Peyer's patch (tissue), 4 donors: ENCODE data around the gene TMEM59L.

Source experiments
- POLR2A ChIP-seq, 2 donors: fragments of 450-650 bp; IDR thresholded peaks; one replicate each; pipeline ENCODE4 v1.5.1; 2017; ENCODE audit warnings: antibody characterized with exemption in 2 of 2, mild to moderate bottlenecking in 2 of 2, moderate library complexity in 2 of 2
- TF ChIP-seq, protein P1 (sequence below), 6 experiments: fragments of 450-650 bp in 4 of 6; fragments of 200-600 bp in 2 of 6; sonication (generic) in 1 of 6; IDR thresholded peaks; one replicate each; pipeline ENCODE4 v1.5.1; 2017 to 2019; ENCODE audit warnings: antibody characterized with exemption in 6 of 6, mild to moderate bottlenecking in 3 of 6, moderate library complexity in 1 of 6

DNA sequence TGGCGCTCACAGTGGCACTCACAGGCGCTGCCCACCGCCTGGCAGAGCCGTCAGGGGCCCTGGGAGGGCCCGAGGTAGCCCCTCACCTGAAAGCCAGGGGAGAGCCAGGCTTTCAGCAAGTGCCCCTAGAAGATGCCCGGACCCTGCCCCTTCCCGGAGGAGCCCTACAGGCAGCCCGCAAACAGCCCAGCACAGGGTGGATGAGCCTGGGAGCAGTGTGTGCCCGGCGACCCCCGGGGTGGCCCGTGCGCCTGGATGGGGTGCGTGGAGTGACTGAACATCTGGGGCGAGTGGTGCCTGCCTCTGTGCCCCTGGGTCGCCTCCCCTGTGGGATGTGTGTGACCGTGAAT, 7.5 kb upstream of the TMEM59L start:
- TF ChIP-seq, protein P1, sequence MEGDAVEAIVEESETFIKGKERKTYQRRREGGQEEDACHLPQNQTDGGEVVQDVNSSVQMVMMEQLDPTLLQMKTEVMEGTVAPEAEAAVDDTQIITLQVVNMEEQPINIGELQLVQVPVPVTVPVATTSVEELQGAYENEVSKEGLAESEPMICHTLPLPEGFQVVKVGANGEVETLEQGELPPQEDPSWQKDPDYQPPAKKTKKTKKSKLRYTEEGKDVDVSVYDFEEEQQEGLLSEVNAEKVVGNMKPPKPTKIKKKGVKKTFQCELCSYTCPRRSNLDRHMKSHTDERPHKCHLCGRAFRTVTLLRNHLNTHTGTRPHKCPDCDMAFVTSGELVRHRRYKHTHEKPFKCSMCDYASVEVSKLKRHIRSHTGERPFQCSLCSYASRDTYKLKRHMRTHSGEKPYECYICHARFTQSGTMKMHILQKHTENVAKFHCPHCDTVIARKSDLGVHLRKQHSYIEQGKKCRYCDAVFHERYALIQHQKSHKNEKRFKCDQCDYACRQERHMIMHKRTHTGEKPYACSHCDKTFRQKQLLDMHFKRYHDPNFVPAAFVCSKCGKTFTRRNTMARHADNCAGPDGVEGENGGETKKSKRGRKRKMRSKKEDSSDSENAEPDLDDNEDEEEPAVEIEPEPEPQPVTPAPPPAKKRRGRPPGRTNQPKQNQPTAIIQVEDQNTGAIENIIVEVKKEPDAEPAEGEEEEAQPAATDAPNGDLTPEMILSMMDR (IDR thresholded peaks at IDR 0.05): no peak
- no peak for TF ChIP-seq POLR2A (IDR thresholded peaks at IDR 0.05)
